ENCODE data around the gene CHST8. TPM values are rescaled to one million over a fixed set of nuclear protein-coding genes. Genes with fewer than 3 reads are reported as not detected.
"Not testable (repeated sequence)": the region's sequence is repeated elsewhere in the genome, so short reads cannot be mapped to it uniquely, and the experiment has no call there.

The CHST8 gene
- total RNA-seq, 1 donor from 2014 or later, result 3.2 TPM

- H3K4me1 ChIP-seq, result peaks cover 40% of the 10 kb centered on the region
- intact Hi-C loops (cut with DNase I), result no loop called here
- TF ChIP-seq POLR2A (IDR thresholded peaks at IDR 0.05), result no peak
- TF ChIP-seq POLR2AphosphoS5 (IDR thresholded peaks at IDR 0.05; ENCODE audit: insufficient read depth in 1 of 2, low read depth in 1 of 2), result no peak
- TF ChIP-seq CTCF (IDR thresholded peaks at IDR 0.05), result no peak
These were observed 196.7 kb downstream of the CHST8 start for GRCh38 chr19:33818411-33818810.

GRCh38 chr19:33819078-33819477, 197.3 kb downstream of the CHST8 start:
- DNase-seq (ENCODE audit: extremely low spot score in 2 of 2); H3K36me3 ChIP-seq; intact Hi-C loops (cut with DNase I); H3K27me3 ChIP-seq; H3K9me3 ChIP-seq: not testable (repeated sequence)
- peaks cover 40% of the 10 kb centered on the region for H3K4me1 ChIP-seq
- H3K27ac ChIP-seq, result peak overlapping the region; percentile 78
- peak overlapping the region in 1 of 2 donors; percentile 60 for H3K4me3 ChIP-seq

More at GRCh38 chr19:33818411-33818810, 196.7 kb downstream of the CHST8 start:
- Histone ChIP-seq H3K27ac (no peak overlapping the region), H3K36me3 (peaks cover 0 to 3% of the 10 kb centered on the region in 2 donors), H3K27me3 (no peaks in the 10 kb centered on the region), H3K9me3 (no peaks in the 10 kb centered on the region), H3K4me3 (no peak overlapping the region)
- peak in 1 of 2 donors; percentile 71 for DNase-seq (ENCODE audit: extremely low spot score in 2 of 2)

GRCh38 chr19:33819506-33819879, 197.7 kb downstream of the CHST8 start:
- Histone ChIP-seq H3K4me1 (peaks cover 40% of the 10 kb centered on the region), H3K36me3 (no peaks in the 10 kb centered on the region), H3K9me3 (no peaks in the 10 kb centered on the region), H3K4me3 (peak overlapping the region; percentile 43 to 60), H3K27ac (peak overlapping the region; percentile 78), H3K27me3 (no peaks in the 10 kb centered on the region)
- peak in 1 of 2 donors; percentile 84 for DNase-seq (ENCODE audit: extremely low spot score in 2 of 2)
- TF ChIP-seq POLR2A (IDR thresholded peaks at IDR 0.05) (no peak), CTCF (IDR thresholded peaks at IDR 0.05) (no peak), POLR2AphosphoS5 (IDR thresholded peaks at IDR 0.05; ENCODE audit: insufficient read depth in 1 of 2, low read depth in 1 of 2) (no peak)
- intact Hi-C loops (cut with DNase I), result no loop called here

- H3K36me3 ChIP-seq, result no peaks in the 10 kb centered on the region
- DNase-seq (ENCODE audit: extremely low spot score in 2 of 2), result peak in 1 of 2 donors; percentile 91
- H3K9me3 ChIP-seq, result no peaks in the 10 kb centered on the region
- TF ChIP-seq POLR2A (IDR thresholded peaks at IDR 0.05) (no peak), POLR2AphosphoS5 (IDR thresholded peaks at IDR 0.05; ENCODE audit: insufficient read depth in 1 of 2, low read depth in 1 of 2) (peak; percentile 51 to 85), CTCF (IDR thresholded peaks at IDR 0.05) (peak in 1 of 3 experiments; percentile 25)
- H3K27me3 ChIP-seq, result no peaks in the 10 kb centered on the region
- peaks cover 40% of the 10 kb centered on the region for H3K4me1 ChIP-seq
- peak overlapping the region; percentile 78 for H3K27ac ChIP-seq
- peak overlapping the region; percentile 43 to 60 for H3K4me3 ChIP-seq
- intact Hi-C loops (cut with DNase I), result no loop called here
These were observed 198.4 kb downstream of the CHST8 start for GRCh38 chr19:33819880-33820781.

GRCh38 chr19:33821871-33822270, 200.1 kb downstream of the CHST8 start:
- no peaks in the 10 kb centered on the region for H3K9me3 ChIP-seq
- H3K4me1 ChIP-seq, result peaks cover 32% of the 10 kb centered on the region
- H3K4me3 ChIP-seq, result no peak overlapping the region
- H3K27ac ChIP-seq, result no peak overlapping the region
- no peaks in the 10 kb centered on the region for H3K27me3 ChIP-seq
- DNase-seq (ENCODE audit: extremely low spot score in 2 of 2), result peak; percentile 25 to 32
- H3K36me3 ChIP-seq, result no peaks in the 10 kb centered on the region
- TF ChIP-seq POLR2A (IDR thresholded peaks at IDR 0.05) (no peak), CTCF (IDR thresholded peaks at IDR 0.05) (no peak), POLR2AphosphoS5 (IDR thresholded peaks at IDR 0.05; ENCODE audit: insufficient read depth in 1 of 2, low read depth in 1 of 2) (no peak)
- intact Hi-C loops (cut with DNase I), result no loop called here

Other genes starting within 250 kb of the CHST8 start
- gene CEBPG, start 248.2 kb upstream of the CHST8 start, total RNA-seq, result 20.9 TPM
- 61.9 TPM for gene PEPD, start 100.2 kb upstream of the CHST8 start, total RNA-seq
- gene KCTD15, start 174.9 kb downstream of the CHST8 start, total RNA-seq, result 65.6 TPM